Nucleus accumbens (tissue), 56 donors: ENCODE data around the gene NFIL3.
"Not testable (repeated sequence)": the region's sequence is repeated elsewhere in the genome, so short reads cannot be mapped to it uniquely, and the experiment has no call there.

Source experiments
- DNase-seq, 56 donors: peaks; one replicate each; lab custom pipeline; 2025; lab: John Stamatoyannopoulos, UW

NFIL3 gene

DNA sequence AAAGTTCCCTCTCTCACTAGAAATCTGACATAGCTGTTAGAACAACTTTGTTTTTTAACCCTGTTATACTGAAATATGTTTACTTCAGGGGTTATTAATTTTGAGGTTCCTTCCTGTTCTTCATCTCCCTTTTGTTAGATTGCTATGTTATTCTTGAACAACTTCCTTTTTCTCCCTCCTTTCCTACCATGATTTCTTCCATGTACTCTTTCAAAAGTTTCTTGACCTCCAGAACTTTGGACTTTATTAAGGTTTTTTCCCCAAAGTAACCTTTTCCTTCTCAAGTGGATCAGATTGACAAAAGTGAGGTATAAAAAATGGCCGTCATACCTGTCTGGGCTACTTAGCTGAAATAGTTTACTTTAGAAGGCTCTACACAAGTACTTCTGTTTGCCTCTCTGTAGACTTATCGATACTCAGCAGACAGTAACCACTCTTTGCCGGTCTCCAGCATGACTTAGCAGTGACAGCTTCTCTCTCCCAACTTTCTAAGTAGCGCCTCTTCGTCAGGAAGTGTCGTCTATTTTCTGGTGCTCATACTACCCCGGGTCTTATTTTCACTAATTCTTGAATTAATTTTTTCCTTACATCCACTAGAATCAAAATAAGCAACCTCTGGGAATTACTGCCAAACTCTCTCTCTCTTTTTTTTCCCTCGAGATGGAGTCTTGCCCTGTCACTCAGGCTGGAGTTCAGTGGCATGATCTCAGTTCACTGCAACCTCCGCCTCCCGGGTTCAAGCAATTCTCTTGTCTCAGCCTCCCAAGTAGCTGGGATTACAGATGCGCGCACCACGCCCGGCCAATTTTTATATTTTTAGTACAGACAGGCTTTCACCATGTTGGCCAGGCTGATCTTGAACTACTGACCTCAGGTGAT, 19.7 kb downstream of the NFIL3 start:
- no peak for DNase-seq

DNA sequence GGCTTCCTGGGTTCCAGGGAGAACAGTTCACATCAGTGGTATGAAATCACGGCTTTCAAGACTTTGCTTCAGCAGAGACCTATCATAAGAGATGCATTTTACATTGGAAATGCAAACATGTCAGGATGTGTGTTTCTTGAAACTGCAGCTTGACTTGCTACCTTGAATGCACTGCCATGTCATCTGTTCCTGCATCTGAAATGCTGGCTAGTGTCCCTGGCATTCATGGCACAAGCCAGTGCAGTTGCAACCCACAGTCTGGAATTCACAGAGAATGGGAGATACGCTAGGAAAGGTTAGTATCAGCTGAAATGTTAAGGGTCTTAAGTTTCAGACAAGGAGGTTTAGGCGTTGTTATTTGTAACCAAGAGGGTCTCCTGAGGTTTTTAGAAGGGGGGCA, 24.7 kb downstream of the NFIL3 start:
- DNase-seq = no peak

DNA sequence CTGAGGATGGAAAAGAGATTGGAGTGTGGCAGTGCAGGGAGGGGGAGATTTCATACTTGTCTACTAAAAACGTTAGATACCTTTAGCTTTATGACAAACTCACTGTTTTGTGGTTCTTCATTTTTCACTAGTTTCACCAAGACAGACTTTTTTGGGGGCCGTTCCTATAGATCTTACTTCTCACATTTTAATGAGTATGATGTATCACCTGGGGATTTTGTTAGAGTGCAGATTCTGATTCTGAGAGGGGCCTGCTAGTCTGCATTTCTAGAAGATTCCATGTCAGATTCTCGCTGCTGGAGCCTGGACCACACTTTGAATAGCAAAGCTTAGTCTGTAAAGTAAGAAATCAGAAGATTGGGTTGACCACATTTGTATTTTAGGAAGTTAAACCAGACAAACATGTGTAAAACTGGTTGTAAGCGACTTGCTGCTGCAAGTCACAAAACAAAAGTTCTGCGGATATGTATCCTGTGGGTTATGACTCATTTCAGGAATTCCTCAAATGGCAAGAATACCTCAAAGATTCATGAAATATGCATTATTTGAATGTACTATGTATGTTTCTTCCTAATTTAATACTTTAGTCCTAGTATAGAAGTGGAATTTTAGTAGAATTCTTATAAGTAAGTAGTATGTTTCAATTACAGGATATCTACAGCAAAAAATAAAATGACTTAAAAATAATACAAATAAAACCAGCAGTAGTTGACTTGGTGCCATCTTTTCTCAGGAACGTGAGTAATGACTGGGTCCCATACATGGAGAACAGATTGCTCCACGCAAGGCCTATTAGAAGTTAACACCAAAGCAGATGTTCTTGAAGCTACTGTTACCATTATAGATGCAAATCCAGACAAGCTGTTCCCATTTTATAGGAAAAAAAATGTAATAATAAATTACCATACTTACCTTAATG, 27.8 kb downstream of the NFIL3 start:
- no peak for DNase-seq

DNA sequence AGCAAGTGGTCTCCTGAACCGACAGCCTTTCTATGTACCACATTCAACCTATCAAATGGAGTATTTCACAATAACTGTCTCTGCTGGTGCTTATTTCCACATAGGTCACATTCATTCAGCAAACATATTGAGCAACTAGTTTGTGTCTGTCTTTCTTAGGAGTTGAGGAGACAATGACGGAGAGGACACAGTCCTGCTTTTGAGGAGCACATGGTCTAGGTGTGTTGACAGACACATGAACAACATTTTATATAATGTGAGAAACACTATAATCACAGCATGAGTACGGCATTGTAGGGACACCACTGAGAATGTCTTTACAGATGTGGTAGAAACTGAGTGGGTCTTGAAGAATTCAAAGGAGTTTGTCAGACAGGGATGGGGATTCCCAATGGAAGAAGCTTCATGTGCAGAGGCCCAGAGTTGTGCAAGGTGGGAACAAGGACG, 28.5 kb downstream of the NFIL3 start:
- DNase-seq = no peak

DNA sequence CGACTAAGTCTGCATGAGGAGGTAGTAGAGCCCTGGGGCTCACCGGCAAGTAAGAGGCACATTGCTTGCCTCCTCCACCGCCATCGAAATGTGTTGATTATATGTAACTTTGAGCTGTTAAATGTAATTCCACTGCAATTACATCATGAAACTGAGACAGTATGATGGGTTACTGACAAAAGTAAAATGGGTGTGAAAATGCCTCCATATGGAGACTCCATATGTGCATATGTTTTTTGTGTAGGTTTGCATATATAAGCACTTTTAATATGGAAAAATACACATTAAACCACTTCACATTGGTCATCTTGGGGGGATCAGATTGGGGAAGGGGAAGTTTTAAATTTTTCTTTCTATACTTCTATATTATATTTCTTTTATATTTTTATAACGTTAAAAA, 29.8 kb downstream of the NFIL3 start:
- no peak for DNase-seq

DNA sequence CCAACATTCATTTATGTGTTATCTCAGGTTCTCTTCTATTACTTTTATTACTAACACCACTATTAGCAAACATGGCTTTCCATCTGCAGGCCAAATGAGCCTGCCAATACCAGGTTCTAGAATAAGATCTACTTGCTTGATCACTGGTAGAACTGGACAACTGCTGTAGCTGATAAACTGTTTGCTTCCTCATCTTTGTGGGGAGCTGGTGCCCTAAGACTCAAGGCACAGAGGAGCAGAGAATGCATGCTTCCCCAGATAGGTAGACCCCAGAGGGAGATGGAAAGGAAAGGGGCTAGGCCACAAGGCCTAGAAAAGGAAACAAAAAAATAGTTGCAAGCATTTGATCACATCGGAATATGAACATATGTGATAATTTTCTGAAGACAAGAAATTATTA, 31.2 kb downstream of the NFIL3 start:
- no peak for DNase-seq

DNA sequence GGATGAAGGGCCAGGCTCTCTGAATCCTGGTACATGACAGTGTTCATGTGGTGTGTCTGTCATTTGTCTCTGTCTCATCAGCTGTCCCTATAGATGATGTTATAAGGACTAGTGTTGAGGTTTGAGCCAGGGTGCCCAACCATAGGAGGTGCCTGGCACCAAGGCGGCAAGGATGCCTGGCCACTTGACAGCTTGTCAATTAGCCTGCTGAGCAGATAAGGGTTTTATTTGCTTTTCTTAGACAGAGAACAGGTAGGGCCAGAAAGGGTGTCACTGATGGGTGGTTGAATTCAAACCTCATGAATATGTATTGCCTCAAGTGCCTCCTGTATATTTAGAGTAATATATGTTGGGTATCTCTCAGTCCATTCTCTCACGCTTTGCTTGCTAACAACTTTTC, 31.8 kb downstream of the NFIL3 start:
- no peak for DNase-seq

DNA sequence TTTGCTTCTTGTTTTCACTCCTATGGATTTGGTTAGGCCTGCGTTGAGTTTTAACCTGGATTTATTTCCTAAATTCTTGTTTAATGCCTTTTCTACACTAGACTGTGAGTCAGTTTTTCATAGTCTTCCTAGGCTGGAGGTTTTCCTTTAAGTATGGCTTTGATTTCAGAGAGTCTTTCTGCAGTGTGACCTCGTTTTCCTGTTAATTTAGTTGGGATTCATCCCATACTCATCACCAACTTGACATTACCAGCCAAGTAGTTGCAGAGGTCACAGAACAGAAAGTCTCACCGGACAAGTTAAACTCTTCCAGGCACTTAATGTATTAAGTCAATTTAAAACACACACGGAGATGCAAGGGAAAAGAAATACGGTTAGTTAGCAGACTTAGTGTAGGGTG, 32.2 kb downstream of the NFIL3 start:
- DNase-seq = no peak

DNA sequence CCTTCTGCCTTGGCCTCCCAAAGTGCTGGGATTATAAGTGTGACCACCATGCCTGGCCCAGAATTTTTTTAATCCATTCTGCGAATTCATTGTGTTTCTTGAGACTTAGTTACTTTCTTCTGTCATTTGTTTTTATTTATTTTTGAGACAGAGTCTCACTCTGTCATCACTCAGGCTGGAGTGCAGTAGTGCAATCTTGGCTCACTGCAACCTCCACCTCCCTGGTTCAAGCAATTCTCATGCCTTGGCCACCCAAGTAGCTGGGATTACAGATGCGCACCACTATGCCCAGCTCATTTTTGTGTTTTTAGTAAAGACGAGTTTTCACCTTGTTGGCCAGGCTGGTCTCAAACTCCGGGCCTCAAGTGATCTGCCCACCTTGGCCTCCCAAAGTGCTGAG, 33.9 kb downstream of the NFIL3 start:
- not testable (repeated sequence) for DNase-seq

DNA sequence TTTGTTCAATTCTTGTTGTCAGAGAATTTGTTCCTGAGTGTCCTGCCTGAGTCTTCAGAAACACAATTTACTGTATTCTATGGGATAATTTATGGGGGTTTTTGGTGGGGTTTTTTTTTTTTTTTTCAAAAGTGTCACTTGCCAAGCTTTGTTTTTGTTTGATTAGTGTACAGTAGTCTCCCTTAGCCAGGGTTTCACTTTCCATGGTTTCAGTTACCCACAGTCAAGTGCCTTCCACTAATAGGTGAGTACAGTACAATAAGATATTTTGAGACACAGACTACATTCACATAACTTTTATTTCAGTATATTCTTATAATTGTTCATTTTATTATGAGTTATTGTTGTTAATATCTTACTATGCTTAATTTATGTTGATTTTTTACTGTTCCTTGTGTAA, 36.9 kb downstream of the NFIL3 start:
- DNase-seq = no peak

DNA sequence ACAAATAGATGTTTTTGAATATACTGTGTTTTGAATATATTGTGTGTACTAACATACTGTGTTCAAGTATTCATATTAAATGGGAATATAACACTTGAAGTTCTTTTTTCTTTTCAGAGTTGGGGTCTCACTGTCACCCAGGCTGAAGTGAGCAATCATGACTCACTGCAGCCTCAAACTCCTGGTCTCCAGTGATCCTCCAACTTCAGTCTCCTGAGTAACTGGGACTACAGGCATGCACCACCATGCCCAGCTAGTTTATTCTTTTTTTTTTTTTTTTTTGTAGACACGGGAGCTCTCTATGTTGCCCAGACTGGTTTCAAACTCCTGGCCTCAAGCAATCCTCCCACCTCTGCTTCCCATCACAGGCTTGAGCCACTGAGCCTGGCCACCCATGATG, 38.7 kb downstream of the NFIL3 start:
- no peak for DNase-seq

DNA sequence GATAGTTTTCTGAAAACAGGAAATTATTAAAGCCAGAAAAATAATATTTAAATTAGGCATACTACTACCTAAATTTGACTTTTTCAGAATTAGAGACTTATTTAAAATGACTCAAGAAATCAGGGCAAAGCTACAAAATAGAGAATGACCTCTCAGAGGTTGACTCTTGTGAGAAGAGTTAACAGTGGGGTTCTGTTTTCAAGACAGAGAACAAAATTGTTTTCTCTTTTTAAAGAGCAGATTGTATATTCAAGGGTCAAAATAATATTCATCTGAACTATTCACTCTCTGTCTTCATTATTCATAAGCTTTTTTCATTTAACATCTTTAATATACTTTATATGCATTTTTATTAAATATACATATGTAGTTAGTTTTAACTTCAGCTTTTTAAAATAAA, 40.1 kb downstream of the NFIL3 start:
- no peak for DNase-seq

DNA sequence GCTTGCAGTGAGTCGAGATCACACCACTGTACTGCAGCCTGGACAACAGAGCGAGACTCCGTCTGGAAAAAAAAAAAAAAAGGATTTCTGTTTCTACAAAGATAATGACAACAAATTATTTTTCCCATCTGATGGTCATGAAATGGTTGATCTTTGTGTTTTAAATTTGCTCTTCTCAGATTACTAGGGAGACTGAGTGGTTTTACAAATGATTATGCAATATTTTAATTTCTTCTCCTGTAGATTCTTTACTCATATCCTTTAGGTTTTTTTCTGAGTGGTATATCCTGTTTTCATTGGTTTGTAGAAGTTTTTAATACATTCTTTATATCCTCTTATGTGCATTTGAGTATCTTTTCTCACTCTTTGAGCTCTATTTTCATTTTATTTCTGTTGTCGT, 41.3 kb downstream of the NFIL3 start:
- DNase-seq = no peak

DNA sequence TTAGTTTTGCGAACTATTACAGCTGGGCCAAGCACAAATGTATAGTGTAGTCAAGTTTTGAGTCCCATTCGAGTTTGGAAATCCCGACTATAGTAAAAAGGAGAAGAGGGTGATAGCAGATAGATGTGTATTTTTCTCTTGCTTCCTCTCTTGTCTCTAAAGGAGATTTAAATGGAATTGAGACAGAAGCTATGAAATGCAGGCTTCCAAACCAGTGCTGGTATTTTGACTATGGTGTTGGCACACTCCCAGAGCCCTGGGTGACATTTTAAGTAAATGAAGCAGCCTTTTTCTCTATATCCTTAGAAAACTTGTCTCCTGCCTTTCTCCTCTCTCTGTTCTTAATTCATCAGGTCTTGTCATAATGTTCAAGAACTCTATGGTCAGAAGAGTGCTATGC, 44.2 kb downstream of the NFIL3 start:
- DNase-seq = no peak

DNA sequence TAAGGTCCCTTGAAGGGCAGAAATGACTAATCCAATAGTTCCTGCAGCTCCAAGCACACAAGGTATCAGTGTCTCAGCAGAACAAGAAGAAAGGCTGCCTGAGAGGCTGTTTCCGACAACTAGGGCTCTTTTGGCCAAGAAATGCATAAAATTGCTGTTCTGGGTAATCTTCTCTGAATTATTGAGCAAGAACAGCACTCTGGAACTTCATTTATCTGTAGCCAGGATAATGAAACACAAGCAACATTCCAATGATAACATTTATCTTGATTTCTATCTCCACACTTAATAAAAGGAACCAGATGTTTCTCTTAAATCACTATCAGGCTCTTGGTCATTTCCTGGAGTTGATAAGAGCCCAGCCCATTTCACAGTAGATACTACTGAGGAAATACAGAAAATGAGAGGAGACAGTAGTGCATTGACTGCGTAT, 44.9 kb downstream of the NFIL3 start:
- no peak for DNase-seq

DNA sequence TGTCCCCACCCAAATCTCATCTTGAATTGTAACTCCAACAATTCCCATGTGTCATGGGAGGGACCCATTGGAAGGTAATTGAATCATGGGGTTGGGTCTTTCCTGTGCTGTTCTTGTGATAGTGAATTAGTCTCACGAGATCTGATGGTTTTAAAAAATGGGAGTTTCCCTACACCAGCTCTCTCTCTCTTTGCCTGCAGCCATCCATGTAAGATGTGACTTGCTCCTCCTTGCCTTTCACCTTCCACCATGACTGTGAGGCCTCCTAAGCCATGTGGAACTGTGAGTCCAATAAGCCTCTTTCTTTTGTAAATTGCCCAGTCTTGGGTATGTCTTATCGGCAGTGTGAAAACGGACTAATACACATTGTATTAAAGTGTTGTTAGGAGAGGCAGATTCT, 45.6 kb downstream of the NFIL3 start:
- DNase-seq = not testable (repeated sequence)

DNA sequence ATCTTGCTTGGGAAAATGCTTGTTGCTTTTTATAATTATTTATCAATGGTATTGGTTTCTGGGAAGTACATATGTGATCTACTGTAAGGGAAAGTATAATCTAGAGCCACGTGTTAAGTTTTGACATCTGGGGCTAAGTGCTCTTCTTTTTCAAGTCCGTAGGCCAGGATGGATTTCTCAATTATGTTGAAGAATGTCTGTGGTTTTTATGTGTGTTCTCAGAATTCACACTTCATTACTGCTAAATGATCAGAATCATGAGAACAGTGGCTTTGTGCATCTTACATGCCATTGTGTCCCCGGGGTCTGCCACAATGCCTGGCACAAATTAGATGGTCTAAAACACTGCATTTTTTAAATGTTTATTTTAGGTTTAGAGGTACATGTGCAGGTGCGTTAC, 47.4 kb downstream of the NFIL3 start:
- DNase-seq = no peak

DNA sequence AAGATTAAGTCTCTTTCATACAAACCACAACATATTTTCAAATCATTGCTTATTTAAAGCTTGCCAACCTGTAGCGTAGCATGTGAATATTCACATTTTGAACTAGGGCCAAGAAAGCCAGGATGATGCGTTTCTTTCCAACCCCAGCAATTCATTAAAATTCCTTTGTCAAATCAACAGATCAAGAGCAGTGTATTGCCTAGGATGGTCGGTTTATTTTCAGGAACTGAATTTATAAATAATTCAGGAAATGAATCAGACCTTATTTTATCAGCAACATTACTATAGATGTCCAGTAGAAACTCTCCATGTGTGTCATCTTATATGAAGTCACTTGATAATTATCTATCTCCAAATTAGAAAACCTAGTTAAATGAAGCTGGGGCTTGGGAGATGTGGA, 48.7 kb downstream of the NFIL3 start:
- no peak for DNase-seq

DNA sequence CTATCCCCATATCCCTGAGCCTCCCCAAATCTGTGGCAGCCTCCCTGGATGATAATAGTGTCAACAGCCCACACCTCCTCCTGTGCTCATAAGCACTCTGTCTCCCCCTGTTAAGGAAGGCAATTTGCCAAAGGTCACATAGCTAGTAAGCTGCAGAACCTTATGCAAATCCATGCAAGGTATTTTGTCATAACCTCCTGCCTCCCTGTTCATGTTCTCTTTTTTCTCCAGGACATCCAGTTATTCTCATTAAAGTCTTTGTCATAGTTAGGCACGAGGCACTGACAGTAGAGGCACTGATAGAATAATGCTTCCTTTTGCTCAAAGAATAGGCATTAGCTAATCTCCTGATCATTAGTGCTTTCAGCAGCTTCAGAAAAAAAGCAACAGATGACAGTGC, 51.7 kb downstream of the NFIL3 start:
- peak in 6 of 56 donors; percentile 5 to 27 (median 6) for DNase-seq

DNA sequence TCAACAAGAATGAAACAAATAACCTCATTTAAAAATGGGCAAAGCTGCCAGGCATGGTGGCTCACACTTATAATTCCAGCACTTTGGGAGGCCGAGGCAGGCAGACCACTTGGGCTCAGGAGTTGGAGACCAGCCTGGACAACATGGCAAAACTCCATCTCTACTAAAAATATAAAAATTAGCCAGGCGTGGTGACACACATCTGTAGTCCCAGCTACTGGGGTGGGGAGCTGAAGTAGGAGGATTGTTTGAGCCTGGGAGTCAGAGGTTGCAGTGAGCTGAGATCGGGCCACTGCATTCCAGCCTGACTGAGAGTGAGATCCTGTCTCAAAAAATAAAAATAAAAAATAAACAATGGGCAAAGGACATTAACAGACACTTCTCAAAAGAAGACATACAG, 53.6 kb downstream of the NFIL3 start:
- not testable (repeated sequence) for DNase-seq

DNA sequence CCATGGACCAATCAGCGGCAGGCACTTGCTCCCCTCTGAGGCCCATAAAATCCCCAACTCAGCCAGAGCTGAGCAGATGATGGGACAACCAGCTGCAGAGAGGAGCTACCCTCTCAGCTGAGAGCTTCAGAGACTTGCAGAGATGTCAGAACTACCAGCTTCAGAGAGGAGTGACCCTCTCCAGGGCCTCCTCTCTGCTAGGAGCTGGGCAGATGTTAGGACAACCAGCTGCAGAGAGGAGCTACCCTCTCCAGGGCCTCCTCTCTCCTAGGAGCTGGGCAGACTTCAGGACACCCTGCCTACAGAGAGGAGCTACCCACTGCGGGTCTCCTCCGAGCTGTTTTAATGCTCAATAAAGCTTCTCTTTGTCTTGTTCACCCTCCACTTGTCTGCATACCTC, 58.9 kb downstream of the NFIL3 start:
- no peak for DNase-seq

DNA sequence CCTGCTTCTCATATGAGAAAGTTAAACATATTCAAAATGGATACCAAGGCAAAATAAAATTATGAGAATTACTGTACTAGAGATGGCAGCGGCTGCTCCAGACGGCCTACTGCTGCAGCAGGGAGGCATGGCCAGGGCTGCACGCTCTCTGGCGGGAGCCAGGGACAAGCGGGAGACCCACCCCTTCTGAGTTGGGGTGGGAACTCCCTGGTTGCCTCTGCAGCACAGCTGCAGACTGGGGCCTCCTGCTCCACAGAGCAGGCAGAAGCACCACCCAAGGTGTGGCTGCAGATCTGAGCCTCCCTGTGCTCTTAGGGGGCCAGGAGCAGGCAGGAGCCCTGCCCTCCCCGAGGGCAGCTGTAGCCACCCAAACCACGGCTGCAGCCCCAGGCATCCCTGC, 59.6 kb downstream of the NFIL3 start:
- DNase-seq = no peak
